ENCODE results near the gene OSM. TPM values are rescaled to one million over a fixed set of nuclear protein-coding genes. Genes with fewer than 3 reads are reported as not detected.
"Not testable (repeated sequence)": the region's sequence is repeated elsewhere in the genome, so short reads cannot be mapped to it uniquely, and the experiment has no call there.

Gene OSM
- total RNA-seq, 3 donors from 2014 or later = 0.41 to 1.0 TPM; not detected in 1

GRCh38 chr22:30234786-30235470, 31.7 kb downstream of the OSM start:
- intact Hi-C loops (cut with DNase I, micrococcal nuclease) = no loop called here
- DNase-seq (no peak), ATAC-seq (peak; percentile 34)
- peaks cover 6% of the 10 kb centered on the region for H3K4me1 ChIP-seq (ENCODE audit: low read depth)
- no peak overlapping the region for H3K4me3 ChIP-seq
- TF ChIP-seq CTCF (IDR thresholded peaks at IDR 0.05) = no peak
- H3K36me3 ChIP-seq (ENCODE audit: low read depth) = no peaks in the 10 kb centered on the region
- no peaks in the 10 kb centered on the region for H3K9me3 ChIP-seq

- H3K9me3 ChIP-seq; DNase-seq; ATAC-seq; H3K4me1 ChIP-seq (ENCODE audit: low read depth); H3K4me3 ChIP-seq; H3K36me3 ChIP-seq (ENCODE audit: low read depth); intact Hi-C loops (cut with DNase I, micrococcal nuclease): not testable (repeated sequence)
Measured at GRCh38 chr22:30234325-30234724, 32.3 kb downstream of the OSM start.

- no peaks in the 10 kb centered on the region for H3K9me3 ChIP-seq
- intact Hi-C loops (cut with DNase I, micrococcal nuclease) = no loop called here
- H3K4me1 ChIP-seq (ENCODE audit: low read depth) = peaks cover 3% of the 10 kb centered on the region
- no peaks in the 10 kb centered on the region for H3K36me3 ChIP-seq (ENCODE audit: low read depth)
- ATAC-seq (no peak), DNase-seq (no peak)
- TF ChIP-seq CTCF (IDR thresholded peaks at IDR 0.05) = no peak
- H3K4me3 ChIP-seq = no peak overlapping the region
Measured at GRCh38 chr22:30233582-30233981, 33.1 kb downstream of the OSM start.

- no peak for ATAC-seq
- DNase-seq = no peak
- Histone ChIP-seq H3K4me1 (ENCODE audit: low read depth) (peaks cover 3% of the 10 kb centered on the region), H3K36me3 (ENCODE audit: low read depth) (no peaks in the 10 kb centered on the region), H3K4me3 (no peak overlapping the region), H3K9me3 (no peaks in the 10 kb centered on the region)
- TF ChIP-seq CTCF (IDR thresholded peaks at IDR 0.05) = no peak
- intact Hi-C loops (cut with DNase I, micrococcal nuclease) = no loop called here
Measured at GRCh38 chr22:30232716-30233218, 33.9 kb downstream of the OSM start.

GRCh38 chr22:30230787-30231461, 35.7 kb downstream of the OSM start:
- TF ChIP-seq CTCF (IDR thresholded peaks at IDR 0.05) = no peak
- H3K9me3 ChIP-seq = no peaks in the 10 kb centered on the region
- intact Hi-C loops (cut with DNase I, micrococcal nuclease) = no loop called here
- no peak for ATAC-seq
- no peaks in the 10 kb centered on the region for H3K36me3 ChIP-seq (ENCODE audit: low read depth)
- H3K4me3 ChIP-seq = no peak overlapping the region
- no peak for DNase-seq
- H3K4me1 ChIP-seq (ENCODE audit: low read depth) = peaks cover 3% of the 10 kb centered on the region

GRCh38 chr22:30230330-30230729, 36.3 kb downstream of the OSM start:
- H3K4me3 ChIP-seq = no peak overlapping the region
- H3K36me3 ChIP-seq (ENCODE audit: low read depth) = no peaks in the 10 kb centered on the region
- no peak for ATAC-seq
- peaks cover 2% of the 10 kb centered on the region for H3K4me1 ChIP-seq (ENCODE audit: low read depth)
- no peak for TF ChIP-seq CTCF (IDR thresholded peaks at IDR 0.05)
- no peak for DNase-seq
- intact Hi-C loops (cut with DNase I, micrococcal nuclease) = no loop called here
- H3K9me3 ChIP-seq = no peaks in the 10 kb centered on the region
